Cardiac fibroblast (primary cell): ENCODE measurements around the gene NISCH.

Source experiments
- DNase-seq, 2 donors: peaks; one replicate each; pipeline versions ENCODE4 v3.0.0 to v3.0.0-alpha.2; 2010; ENCODE audit warnings: low read depth in 2 of 2
- H3K4me3 ChIP-seq, 2 donors: replicated peaks in 1 of 2; 1 replicate in 1 of 2; 2 replicates in 1 of 2; pipeline ENCODE4 v1.5.1; 2011; ENCODE audit warnings: low read depth in 2 of 2, low read length in 2 of 2, mild to moderate bottlenecking in 2 of 2, moderate library complexity in 1 of 2
- CTCF ChIP-seq: IDR thresholded peaks from one replicate; pipeline ENCODE4 v1.5.1; 2011; ENCODE audit warnings: low read depth, mild to moderate bottlenecking, low read length, inconsistent platforms

Gene NISCH

DNA sequence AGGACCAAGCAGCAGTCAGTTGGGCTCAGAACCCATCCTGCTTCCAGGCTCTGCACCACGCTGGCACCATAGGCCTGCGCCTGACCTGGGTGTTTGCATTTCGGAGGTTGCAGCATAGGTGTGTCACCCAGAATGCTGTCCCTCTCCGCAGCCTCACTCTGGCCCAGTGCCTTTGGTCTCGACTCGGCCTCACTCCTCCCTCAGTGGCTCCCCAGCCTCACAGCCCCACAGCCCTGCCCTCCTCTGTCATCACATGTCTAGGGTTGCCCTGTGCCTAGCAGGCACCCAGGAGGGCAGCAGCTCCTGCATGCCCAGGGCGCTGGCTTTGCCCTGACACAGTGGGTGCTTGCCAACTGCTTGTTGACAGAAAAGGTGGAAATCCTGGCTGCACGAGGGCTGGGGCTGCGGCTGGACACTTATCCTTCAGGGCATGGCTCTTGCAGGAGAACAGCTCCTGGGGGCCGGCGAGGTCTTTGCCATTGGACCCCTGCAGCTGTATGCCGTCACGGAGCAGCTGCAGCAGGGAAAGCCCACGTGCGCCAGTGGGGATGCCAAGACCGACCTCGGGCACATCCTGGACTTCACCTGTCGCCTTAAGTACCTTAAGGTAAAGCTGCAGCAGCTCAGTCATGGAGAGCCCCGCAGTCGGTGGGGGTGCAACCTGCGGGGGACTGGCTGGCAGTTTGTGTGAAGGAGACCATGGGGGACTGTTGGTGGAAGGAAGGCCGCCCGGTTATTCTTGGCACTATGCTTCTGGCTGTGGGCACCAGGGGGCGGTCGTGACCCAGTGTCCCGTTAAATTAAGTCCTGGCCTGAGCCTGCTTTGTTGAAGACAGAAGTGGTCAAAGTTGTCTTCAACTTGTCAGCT, 16.2 kb downstream of the NISCH start:
- peak; percentile 69 for DNase-seq
- TF ChIP-seq CTCF = peak; percentile 76
- no peak overlapping the region for H3K4me3 ChIP-seq

- TF ChIP-seq CTCF = no peak
- H3K4me3 ChIP-seq = no peak overlapping the region
- no peak for DNase-seq
These were observed 17.0 kb downstream of the NISCH start for GRCh38 chr3:52472239-52473000.

GRCh38 chr3:52473026-52473425, 17.6 kb downstream of the NISCH start:
- TF ChIP-seq CTCF = no peak
- no peak for DNase-seq
- no peak overlapping the region for H3K4me3 ChIP-seq

GRCh38 chr3:52477076-52477795, 21.8 kb downstream of the NISCH start:
- TF ChIP-seq CTCF = no peak
- no peak for DNase-seq
- no peak overlapping the region for H3K4me3 ChIP-seq

GRCh38 chr3:52477796-52478095, 22.3 kb downstream of the NISCH start:
- no peak for DNase-seq
- TF ChIP-seq CTCF = no peak
- H3K4me3 ChIP-seq = no peak overlapping the region

DNA sequence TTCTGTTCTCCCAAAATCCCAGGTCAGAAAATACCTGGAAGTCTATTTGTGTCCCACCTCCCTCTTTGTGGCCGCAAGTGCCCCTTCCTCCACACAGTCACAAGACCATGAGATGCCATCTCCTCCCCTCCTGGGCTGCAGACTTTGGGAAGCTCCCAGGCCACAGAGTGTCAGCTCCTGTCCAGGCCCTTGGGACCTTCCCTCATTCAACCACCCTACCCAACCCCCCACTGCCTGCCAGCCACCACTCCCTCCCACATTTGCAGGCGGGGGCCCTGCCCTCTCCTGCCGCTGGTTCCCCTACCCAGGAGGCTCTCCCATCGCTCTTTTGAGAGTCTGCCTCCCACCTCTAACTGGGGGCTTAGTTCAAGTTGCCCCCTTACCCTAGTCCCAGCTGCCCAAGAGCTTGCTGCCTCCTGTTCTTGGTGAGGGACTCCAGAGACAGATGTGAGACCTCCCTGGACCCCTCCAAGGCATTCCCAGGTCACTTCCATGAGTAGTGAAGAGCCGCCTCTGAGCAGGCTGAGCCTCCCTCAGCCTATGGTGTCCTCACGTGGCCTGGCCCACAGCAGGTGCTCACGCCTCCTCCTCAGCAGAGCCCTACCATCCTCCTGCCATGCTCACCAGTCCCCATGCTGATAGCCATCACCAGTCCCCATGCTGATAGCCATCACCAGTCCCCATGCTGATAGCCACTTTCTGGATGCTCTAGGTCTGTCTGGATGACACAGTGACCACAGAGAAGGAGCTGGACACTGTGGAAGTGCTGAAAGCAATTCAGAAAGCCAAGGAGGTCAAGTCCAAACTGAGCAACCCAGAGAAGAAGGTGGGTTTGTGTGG, 23.9 kb downstream of the NISCH start:
- DNase-seq = no peak
- H3K4me3 ChIP-seq = no peak overlapping the region
- no peak for TF ChIP-seq CTCF
